SKM-1 treated with dmso at 0.1 percent for 144 hours (cell line): ENCODE data around the gene FOXD4L6.
"Not testable (repeated sequence)": the region's sequence is repeated elsewhere in the genome, so short reads cannot be mapped to it uniquely, and the experiment has no call there.

Experiments used
- DNase-seq: peaks from one replicate; lab custom pipeline; 2025; ENCODE audit not compliant: unreplicated experiment; lab: John Stamatoyannopoulos, UW

Gene FOXD4L6

DNA sequence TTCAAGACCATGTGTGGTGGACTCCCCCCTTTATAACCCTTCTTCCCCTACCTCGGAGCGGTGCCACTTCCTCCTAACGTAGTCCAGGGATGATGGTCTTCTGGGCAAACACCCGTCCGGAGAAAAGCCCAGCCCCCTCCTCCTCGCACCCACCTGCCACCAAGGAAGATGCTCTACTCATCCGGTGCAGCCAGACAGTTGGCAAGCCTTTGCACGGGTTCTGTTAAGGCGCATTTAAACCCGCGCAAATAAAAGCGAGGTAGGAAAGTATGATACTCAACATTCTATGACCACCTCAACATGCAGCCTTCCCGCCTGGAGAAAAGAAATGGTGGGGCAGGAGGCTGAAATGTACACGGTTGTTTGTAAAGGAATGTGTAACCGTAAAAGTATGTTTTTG, at the start of gene FOXD4L6:
TSS of gene FOXD4L6 (minus strand) at position 101 of the 400 bp plus-strand sequence. CDS start 298 bp downstream, outside the sequence.
- DNase-seq = not testable (repeated sequence)

DNA sequence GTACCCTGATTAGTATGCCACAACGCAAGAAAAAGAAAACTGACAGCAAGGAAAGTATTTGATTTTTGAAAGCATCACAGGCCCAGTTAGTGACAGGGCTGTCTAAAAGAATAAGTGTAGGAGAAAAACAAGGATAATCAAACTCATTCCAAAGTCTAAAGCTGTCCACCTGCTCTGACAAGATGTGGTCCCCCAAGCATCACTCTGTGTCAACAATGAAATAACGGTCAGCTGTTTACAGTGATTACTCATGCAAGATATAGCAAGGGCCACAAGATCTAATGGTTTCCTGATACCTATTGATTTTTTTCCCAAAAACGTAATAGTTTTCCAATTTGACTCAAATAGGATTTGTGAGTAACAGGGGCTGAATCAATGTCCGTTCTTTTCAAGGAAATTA, 46.5 kb upstream of the FOXD4L6 start:
- not testable (repeated sequence) for DNase-seq

DNA sequence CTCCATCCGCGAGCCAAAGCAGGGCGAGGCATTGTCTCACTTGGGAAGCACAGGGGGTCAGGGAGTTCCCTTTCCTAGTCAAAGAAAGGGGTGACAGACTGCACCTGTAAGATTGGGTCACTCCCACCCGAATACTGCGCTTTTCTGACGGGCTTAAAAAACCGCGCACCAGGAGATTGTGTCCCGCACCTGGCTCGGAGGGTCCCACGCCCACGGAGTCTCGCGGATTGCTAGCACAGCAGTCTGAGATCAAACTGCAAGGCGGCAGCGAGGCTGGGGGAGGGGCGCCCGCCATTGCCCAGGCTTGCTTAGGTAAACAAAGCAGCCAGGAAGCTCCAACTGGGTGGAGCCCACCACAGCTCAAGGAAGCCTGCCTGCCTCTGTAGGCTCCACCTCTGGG, 21.6 kb upstream of the FOXD4L6 start:
- DNase-seq = not testable (repeated sequence)

DNA sequence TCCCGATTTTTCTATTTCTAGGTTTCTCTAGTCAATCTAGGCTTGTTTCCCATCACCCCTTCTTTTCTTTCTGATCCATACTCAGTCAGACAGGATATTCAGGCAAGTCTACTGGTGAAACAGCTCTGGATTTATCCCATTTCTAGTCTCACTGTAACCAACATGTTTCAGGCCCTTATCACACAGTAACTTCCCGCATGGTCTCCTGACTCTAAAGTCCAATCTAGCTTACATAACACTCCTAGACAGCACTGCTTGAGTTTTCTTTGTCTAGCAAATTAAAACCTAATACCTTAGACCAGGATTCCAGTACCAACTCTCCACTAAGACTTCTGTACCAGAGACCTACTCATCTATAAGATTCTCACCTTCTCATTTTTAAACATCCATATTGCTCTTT, 13.4 kb upstream of the FOXD4L6 start:
- not testable (repeated sequence) for DNase-seq

DNA sequence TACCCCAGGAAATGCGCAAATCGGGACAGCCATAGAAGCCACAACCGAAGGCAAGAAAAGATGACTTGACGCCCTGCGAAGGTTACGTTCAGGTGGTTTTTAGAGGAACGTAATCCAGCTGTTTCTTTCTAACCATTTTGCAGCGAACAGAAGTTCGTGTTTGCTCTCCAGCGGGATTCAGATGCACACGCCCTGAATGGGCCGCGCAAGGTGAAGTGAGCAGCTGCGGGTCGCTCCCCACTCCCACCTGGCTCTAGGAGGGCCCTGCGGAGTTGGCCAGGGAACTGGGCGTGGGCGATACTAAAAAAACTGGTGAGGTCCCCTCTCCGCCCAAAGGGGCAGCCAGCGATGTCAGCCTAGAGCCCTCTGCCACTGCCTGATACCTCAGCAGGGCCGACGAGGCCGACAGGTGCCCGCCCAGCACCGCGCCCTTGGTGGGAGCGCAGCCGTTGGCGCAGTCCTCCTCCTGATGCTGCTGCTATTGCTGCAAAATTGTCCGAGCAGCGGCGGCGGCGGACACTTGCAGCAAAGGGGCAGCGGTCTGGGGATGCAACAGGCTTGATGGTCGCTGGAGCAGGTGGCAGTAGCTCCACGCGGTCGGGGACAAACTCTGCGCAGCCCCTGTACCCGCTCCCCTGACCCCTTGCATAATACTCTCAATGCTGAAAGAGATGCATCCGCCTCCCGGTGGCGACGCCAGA, 1.6 kb downstream of the FOXD4L6 start:
- not testable (repeated sequence) for DNase-seq

DNA sequence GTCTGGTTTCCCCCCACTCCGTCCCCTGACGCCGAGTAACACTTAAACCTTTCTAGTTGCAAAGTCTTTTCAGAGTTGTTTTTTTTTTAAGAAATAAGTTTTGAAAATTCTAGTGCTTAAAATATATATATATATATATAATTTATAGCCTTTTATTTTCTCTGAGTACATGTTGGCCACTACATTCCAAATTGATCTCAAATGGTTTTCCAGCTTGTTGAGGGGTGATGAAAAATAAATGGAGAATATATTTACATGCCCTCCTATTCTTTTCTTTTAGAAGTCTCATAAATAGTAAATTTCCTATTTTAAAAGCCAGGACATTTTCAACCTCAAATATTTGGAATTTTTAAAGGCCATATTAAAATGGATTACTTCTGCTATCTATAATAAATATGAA, 2.5 kb downstream of the FOXD4L6 start:
- DNase-seq = not testable (repeated sequence)

DNA sequence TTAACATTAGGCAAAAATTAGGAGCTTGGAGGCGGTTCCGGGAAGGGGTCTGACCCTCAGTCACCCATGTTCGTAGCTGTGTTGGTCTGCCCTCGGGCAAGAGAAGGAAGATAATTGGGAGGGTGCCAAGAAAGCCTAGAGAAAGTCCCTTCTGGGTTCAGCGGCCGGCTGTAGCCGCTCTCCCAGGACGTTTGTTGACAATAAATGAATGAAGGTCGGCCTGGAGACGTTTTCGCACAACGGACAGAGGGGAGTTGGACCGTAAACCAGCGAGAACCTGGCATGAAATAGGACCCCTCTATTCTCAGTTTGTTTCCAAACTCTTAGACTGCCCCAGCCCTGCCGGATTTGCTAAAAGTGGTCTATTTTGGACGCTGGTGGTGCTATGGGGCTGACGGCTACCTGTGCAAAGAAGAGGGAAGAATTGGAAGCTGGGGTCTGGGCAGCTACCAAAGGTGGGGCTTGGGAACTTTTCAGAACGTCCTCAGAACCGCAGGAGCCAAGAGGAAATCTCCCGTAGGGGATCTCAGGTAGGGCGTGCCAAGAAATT, 3.3 kb downstream of the FOXD4L6 start:
- not testable (repeated sequence) for DNase-seq

DNA sequence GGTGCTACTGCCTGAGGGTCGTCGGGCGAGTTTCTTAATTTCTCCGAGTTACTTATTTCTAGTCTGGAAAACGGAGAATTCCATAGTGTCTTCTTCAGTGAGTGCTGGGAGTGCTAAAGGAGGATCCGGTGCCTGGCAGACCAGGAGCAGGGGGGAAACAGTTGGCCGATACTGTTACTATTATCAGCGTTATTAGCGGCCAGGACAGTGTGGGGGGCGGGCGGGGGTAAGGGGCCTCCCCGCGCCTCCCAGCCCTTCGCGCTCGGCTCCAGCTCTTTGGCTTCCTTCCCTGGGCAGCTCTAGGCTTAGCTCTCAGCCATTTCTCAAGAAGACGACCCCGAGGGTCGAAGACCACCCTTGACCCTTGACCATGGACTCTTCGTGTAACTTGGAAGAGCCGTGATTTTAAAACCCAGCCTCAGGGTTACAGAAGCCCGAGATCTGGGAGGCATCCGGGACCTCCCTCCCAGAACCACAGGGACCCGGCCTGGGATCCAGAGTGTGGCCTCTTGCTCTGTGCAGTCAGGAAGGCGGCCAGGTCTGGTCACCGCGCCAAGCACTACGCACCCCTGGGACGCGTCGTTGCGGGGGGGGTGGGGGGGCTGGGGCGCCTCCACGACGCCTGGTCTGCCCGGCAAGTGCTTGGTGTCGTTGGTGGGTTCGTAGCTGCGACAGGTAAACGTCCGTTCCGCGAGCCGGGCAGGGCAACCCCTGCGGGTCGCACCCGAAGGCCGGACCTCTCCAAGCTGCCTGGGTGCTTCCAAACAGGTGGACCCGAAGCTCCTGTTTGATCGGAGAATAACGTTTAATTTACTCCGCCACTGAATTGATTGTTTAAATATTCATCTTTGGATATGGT, 4.0 kb downstream of the FOXD4L6 start:
- DNase-seq = not testable (repeated sequence)

DNA sequence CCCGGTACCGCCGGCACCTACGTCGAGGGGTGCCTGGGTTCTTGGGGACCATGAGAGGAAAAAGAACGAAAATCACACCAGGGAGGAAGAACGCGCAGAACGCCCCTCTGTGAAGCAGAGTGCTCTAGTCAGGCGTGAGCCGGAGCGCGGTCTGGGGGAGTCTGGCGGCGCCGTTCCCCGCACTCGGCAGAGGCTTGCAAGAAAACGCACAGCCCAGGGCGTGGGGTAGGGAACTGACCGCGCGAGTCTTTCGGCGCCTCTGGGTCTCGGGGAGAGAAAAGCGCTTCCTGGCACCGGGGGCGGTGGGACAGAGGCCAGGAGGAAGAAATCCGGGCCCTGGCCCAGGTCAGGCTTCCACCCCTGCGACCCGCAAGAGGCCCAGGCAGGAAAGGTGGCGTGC, 4.7 kb downstream of the FOXD4L6 start:
- not testable (repeated sequence) for DNase-seq

DNA sequence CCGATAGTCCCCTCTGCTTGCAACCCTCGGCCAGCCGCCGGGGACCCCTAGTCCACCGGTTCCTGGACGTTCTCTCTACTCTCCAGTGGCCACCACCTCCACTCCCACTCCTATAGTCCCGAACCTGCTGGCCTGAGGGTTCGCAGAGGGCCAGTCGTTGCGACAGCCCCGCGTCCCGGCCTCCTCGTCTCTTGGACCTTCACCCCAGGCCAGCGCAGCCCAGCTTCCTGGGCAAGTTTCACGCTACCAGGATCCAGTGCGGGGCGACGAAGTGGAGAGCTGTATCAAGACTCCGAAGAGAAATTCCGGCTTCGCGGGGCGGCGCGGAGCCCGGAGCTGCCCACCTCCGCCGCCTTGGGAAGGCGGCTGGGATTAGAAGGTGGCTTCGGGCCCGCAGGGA, 5.1 kb downstream of the FOXD4L6 start:
- DNase-seq = not testable (repeated sequence)

DNA sequence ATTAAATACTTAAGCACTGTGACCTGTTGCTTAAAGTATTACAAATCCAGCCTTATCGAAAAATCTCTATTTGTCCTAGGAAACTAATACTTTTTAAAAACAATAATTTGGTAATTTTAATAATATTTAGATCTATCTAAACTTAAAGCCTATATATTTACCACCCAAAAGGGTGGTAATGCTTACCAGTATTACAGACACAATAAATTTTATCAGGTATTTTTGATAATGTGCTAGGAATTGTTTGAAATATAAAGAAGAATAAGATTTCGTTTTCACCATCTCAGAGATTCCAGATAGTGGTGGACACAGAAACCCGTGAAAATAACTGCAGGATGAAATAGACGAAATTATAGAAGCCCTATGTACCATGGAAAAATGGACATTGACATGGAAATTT, 7.8 kb downstream of the FOXD4L6 start:
- not testable (repeated sequence) for DNase-seq

DNA sequence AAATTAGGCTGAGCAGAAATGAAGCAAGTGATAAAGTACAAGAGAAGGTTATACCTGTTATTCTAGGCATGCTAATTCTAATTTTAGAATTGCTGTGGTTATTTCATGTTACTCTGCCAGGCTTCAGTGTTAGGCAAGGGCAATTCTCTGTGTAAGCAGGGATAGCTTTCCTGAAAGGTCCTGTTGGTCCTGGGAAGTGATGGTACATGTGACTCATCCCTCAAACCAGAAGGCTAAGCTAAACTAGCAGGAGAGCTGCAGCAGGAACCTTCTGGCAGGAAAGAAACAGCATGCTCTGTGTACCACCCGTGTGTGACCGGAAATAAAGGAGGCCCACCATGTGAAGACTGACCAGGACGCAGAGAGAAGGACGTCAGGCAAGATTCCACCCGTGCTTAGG, 8.8 kb downstream of the FOXD4L6 start:
- not testable (repeated sequence) for DNase-seq

DNA sequence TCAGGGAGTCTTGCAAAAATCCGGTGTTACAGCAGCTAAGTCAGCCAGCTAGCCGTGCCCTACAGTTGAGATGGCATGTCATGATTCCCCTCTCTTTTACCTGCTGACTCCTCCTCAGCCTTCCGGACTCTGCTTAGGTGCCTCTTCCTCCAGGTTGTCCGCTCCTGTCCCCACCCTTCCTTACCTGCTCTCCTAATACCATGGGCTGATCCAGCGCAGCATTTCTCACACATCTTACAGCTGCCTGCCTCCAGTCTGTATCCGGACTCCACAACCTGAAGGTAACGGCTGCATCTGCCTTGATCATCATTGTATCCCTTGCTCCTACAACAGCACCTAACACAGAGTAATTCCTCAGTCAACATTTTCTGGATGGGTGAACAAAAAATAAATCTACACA, 9.2 kb downstream of the FOXD4L6 start:
- DNase-seq = not testable (repeated sequence)

DNA sequence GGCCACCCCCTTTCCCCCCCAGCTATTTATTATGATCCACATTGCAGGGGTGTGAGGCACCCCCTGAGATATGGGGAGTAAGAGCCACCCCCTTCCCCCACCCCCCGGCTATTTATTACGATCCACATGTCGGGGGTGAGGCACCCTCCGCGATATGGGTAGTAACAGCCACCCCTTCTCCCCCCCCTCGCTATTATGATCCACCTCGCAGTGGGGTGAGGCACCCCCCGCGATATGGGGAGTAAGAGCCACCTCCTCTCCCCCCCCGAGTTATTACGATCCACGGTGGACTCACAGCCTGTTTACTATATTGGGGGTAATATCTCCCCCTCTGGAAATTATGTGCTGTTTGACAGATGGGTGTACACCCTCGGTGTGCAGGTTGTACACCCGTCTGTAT, 15.1 kb downstream of the FOXD4L6 start:
- DNase-seq = not testable (repeated sequence)

DNA sequence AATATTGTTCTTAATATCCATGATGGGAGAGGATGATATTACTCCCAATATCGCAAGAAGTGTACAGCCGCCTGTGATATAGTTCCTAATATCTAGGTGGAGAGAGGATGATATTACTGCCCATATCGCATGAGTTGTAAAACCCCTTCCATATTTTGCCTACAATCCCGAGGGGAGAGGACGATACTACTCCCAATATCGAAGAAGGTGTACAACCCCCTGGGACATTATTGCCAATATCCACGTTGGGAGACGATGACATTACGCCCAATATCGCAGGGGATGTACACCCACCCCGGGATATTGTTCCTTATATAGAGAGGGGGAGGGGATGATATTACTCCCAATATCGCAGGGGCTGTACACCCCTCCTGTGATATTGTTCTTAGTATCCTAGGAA, 17.1 kb downstream of the FOXD4L6 start:
- not testable (repeated sequence) for DNase-seq

DNA sequence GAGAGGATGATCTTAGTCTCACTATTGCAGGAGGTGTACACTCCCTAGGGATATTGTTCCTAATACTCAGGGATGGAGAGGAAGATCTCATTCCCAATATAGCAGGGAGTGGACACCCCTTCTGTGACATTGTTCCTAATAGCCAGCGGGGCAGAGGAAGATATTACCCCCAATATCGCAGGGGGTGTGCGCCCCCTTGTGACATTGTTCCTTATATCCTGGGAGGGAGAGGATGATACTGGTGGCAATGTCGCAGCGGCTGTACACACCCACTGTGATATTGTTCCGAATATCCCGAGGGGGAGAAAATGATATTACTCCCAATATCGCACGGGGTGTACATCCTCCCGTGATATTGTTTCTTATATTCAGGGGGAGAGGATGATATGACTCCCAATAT, 17.6 kb downstream of the FOXD4L6 start:
- not testable (repeated sequence) for DNase-seq

DNA sequence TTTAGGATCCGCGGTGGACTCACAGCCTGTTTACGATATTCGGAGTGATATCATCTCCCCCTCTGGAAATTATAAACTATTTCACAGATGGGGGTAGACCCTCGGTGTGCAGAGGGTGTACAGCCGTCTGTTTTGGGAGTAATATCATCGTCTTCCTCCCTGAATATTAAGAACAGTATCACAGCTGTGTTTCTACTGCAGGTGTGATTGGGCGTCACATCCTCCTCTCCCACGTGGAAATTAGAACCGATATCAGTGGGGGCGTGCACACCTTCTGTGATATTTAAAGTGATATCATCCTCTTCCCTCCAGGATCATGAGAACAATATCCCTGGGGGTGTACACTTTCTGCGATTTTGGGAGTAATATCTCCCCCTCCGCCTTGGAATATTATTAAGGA, 19.2 kb downstream of the FOXD4L6 start:
- not testable (repeated sequence) for DNase-seq

DNA sequence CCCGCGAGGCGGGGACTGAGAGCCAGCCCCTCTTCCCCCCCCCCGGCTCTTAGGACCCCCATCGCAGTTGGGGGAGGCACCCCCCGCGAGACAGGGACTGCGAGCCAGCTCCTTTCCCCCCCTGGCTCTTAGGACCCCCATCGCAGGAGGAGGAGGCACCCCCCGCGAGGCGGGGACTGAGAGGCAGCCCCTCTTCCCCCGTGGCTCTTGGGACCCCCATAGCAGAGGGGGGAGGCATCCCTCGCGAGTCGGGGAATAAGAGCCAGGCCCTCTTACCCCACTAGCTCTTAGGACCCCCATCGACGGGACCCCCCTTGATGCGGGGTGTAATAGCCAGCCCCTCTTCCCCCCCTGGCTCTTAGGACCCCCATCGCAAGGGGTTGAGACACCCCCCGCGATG, 19.7 kb downstream of the FOXD4L6 start:
- not testable (repeated sequence) for DNase-seq

DNA sequence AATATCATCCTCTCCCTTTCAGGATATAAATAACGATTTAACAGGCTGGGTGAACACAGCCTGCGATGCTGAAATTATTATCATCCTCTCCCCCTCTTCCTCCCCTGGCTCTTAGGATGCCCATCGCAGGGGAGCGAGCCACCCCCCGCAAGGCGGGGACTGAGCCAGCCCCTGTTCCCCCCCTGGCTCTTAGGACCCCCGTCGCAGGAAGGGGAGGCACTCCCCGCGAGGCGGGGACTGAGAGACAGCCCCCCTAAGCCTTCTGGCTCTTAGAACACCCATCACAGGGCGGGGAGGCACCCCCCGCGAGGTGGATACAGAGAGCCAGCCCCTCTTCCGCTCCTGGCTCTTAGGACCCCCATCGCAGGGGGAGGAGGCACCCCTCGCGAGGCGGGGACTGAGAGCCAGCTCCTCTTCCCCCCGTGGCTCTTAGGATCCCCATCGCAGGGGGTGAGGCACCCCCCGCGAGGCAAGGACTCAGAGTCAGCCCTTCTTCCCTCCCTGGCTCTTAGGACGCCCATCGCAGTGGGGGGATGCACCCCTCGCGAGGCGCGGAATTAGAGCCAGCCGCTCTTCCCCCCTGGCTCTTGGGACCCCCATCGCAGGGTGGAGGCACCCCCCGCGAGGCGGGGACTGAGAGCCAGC, 21.9 kb downstream of the FOXD4L6 start:
- DNase-seq = not testable (repeated sequence)

DNA sequence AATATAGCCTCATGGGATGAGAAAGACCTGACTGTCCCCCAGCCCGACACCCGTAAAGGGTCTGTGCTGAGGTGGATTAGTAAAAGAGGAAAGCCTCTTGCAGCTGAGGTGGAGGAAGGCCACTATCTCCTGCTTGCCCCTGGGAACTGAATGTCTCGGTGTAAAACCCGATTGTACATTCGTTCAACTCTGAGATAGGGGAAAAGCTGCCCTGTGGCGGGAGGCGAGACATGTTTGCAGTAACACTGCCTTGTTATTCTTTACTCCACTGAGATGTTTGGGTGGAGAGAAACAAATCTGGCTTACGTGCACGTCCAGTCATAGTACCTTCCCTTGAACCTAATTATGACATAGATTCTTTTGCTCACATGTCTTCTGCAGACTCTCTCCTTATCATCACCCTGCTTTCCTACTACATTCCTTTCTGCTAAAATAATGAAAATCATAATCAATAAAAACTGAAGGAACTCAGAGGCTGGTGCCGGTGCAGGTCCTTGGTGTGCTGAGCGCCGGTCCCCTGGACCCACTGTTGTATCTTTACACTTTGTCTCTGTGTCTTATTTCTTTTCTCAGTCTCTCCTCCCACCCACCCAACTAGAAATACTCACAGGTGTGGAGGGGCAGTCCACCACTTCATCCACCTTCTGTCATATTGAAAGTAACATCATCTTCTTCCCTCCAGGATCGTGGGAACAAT, 22.8 kb downstream of the FOXD4L6 start:
- DNase-seq = not testable (repeated sequence)

DNA sequence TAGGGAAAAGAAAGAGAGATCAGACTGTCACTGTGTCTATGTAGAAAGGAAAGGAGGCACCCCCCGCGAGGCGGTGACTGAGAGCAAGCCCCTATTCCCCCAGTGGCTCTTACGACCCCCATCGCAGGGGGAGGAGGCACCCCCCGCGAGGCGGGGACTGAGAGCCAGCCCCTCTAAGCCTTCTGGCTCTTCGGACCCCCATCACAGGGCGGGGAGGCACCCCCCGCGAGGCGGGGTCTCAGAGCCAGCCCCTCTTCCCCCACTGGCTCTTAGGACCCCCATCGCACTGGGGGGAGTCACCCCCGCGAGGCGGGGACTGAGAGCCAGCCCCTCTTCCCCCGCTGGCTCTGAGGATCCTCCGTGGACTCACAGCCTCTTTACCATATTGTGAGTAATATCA, 23.9 kb downstream of the FOXD4L6 start:
- not testable (repeated sequence) for DNase-seq
